Activated CD4-positive, CD25-positive, alpha-beta regulatory T cell treated with anti-CD3 and anti-CD28 coated beads, Interleukin-2, amount 50 U/mL, for 16 hours (primary cell): ENCODE data around the gene E2F7.

Experiments used
- DNase-seq: peaks from one replicate; pipeline ENCODE4 v3.0.0-alpha.2; 2020; ENCODE audit warnings: low read depth, low spot score

The E2F7 gene

DNA sequence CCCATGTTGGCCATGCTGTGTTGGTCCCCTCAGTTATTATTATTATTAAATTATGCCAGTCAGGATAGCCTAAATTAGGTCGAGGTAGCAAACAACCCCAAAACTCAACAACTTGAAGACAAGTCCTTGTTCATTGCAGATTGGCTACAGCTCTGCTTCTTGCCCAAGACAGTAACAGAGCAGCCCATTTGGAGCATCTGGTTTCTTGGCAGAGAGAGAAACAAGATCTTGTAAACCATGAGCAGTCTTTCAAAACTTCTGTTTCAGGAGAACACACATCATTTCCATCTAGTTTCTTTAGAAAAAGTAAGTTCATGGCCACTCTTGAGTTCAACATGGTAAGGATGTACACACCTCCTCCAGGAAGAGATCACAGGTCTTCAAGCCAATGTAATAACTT, 52.3 kb downstream of the E2F7 start:
- DNase-seq = no peak

DNA sequence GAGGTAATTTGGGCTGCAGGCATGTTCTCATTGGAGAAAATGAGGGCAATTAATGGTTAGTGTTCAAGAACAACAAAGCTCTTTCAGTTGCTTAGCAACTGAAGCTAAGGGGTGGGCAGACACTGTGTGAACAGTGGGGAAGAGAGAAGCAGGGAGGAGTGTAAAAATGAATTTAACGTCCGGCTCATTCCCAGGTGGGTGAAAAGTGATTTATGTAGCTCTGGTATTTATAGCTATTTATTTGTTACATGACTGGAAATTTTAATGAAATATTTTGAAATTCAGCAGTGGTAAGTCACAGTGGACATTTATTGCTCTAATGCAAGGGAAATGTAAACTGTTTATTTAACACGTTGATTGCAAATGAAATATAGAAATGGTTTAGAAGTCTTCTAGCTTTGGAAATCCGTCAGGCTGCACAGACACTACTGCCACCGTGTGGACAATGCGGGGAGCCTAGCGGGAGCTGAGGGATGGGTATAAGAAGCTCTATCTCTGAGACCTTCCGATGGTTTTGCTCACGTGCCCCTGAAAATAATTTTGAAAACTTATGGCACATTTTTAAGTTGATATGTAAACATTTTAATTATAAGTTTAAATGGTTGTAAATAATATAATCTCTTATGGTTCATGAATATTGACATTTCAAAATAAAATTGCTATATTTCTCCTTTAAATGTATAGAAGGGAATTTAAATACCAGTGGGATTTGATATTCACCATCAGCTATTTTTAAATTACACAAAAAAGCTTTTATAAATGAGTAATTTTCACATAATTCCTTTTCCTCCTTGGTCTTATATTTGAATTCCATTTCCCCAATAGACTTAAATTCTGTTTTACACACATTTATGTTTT, 54.4 kb downstream of the E2F7 start:
- peak; percentile 30 for DNase-seq

DNA sequence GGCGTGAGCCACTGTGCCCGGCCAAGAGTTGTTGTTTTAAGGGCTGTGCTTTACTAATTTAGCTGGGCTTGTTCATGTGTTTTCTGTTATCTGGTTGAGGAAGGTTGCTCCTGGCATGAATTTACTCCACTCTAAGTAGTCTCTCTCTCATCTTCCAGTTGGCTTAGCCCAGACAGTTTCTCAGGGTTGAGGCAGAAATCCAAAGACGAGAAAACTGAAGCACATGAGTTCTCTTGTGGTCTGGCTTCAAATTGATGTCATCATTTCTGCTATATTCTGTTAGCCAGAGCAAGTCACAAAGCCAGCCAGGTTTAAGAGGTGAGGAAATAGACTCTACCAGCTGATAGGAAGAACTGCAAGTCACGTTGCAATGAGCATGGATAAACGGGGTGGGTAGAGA, 57.9 kb downstream of the E2F7 start:
- DNase-seq = no peak

DNA sequence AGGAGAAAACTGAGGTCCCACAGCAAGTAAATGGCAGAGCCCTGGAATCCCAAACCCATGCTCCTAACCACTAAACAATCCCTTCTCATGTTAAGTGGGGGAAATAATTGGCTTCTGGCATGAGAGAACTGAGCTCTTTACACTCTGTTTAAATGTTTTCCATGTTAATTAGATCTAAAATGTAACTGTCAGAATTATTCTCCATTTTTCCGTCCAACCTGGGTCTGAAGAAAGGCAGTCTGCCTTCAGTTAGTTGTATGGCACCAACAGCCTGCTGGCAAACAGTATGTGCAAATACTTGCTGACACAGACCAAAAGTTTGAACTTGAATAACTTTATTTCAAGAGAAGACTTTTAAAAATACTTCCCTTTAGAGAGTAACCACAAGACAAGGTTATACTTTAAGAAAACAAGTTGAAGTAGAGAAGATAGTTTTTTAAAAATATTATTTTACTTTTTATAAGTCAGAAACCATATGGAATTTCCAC, 59.7 kb downstream of the E2F7 start:
- DNase-seq = no peak

DNA sequence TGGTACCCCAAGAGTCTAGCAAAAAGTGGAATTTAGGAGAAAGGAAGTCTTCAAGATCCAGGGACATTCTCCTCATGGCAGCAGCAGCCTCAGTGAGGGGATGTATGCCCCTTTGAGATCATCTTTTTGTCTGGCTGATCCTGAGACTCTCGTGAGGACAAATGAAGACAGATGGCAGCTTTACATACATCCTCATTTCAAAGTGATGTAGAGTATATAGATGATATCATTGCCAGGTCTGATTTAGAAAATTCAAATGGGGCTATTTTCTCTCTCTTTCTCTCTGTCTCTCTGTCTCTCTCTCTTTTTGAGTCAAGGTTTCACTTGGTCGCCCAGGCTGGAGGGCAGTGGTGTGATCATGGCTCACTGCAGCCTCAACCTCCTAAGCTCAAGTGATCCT, 61.5 kb downstream of the E2F7 start:
- DNase-seq = no peak

DNA sequence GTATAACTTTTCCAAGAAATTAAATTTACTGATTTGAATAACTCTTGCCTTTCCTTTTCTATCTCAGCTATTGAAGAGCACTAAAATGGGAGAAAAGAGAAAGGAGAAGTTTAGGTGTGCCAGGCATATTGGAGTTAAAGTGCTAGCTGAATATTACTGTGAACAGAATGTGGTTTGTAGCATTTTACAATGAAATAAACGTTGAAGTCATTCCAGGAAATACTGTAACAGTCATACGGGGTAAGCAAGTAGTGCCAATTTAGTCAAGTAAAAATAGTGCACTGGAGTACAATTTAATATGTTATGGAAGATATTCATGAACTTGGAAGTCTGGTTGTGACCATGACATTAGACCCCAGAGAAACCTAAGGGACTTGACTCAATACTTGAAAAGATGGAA, 62.1 kb downstream of the E2F7 start:
- no peak for DNase-seq

DNA sequence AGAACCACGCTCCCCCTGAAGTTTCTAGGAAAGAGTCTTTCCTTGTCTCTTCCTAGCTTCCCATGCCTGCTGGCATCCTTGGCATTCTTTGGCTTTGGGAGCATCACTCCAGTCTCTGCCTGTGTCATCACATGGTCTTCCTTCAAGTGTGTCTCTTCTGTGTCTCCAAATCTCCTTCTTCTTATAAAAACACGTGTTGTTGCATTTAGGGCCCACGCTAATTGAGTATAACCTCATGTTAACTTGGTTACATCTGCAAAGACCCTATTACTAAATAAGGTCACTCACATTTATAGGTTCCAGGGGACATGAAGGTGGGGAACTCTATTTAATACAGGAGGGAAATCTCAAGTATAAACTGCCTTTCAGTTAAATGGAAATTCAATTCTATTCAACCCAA, 63.0 kb downstream of the E2F7 start:
- no peak for DNase-seq

DNA sequence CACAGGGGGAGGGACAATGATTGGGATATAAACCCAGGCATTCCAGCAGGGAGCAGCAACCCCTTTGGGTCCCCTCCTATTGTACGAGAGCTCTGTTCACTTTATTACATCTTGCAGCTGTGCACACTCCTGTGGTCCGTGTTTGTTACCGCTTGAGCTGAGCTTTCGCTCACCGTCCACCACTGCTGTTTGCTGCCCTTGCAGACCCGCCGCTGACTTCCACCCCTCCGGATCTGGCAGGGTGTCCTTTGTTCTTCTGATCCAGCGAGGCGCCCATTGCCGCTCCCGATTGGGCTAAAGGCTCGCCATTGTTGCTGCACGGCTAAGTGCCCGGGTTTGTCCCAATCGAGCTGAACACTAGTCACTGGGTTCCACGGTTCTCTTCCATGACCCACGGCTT, 64.1 kb downstream of the E2F7 start:
- DNase-seq = no peak

DNA sequence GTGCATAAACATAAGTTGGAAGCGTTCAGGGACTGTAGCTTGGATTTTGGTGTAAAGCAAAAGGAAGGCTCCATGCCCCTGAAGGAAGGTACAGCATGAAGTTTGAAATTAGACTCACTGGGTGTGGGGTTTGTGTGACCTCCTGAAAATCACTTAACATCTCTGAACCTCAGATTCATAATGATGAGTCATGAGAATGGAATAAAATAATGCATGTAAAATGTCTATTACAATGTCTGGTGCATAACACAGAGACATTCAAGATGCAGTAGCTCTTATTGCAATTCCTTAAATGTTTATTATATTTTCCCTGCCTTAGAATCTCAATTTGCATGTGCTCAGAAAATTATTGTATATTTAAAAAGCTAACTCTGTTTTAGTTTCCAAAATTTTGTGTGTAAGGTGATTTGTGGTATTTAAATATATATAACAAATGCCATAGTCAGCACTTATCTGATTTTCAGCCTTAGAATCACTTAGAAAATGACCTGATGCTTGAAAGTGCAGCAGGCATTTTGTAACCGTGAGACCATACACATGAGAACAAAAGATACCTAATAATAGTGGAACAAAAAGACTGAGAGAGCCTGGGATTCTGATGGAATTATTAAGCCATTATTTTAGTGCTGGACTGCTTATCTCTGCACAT, 66.3 kb downstream of the E2F7 start:
- DNase-seq = no peak

DNA sequence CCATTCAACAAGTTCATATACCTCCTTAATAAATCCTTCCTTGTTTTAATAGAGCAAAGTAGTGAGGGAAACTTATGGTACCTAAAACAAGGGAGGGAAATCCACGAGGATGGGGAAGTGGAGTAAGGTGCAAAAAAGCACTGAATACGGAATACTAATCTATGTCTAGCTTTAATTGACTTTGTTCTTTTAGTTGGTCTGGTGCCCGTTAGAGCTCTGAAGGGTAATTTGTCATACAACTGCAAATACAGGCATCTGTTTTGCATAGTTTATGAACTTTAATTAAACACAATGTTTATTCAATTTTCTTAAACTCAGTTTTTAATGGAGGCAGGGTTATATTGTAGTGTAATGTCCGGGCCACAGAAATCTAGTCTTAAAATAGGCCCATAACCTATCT, 67.0 kb downstream of the E2F7 start:
- DNase-seq = no peak

DNA sequence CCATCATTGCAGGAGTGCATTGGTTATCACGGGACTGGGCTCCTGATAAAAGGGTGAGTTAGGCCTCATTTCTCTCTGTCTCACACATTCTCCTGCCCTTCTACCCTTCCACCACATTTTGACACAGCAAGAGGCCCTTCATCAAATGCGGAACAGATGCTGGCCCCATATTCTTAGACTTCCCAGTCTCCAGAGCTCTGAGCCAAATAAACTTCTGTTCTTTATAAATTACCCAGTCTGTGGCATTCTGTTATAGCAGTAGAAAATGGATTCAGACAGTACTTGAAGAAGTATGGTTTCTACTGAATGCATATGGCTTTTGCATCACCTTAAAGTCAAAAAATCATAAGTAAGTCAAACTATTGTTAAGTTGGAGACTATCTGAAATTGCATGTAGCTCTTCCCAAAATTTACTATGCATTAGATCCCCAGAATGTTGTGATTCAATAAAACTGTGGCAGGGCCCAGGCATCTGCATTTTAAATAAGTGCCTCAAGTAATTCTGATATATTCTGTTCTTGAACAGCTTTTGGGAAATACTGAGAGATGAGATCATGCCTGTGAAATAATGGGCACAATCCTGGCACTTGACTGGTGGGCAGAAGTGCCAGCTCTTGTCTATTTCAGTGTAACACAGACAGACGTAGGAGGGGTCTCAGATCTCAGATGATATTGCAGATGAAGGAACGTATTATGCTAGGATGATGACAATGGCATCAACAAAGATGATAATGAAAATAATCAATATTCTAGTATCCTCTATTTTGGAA, 68.2 kb downstream of the E2F7 start:
- no peak for DNase-seq

DNA sequence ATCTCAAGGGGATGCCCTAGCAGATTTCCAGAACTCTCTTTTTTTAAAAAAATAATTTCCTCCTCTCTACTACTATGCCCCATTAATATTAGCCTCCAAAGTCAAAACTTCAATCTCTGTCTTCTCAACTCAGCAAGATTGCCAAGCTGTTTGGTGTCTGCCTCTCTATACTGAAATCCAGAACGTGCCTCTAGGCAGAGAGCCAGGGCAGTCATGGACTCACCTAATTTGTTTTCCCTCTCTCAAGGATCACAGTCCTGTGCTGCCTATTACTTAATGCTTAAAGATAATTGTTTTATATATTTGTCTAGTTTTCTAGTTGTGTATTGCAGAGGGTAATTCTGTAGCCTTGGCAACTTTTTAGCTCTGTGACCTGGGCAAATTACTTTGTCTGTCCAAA, 74.7 kb downstream of the E2F7 start:
- DNase-seq = no peak

DNA sequence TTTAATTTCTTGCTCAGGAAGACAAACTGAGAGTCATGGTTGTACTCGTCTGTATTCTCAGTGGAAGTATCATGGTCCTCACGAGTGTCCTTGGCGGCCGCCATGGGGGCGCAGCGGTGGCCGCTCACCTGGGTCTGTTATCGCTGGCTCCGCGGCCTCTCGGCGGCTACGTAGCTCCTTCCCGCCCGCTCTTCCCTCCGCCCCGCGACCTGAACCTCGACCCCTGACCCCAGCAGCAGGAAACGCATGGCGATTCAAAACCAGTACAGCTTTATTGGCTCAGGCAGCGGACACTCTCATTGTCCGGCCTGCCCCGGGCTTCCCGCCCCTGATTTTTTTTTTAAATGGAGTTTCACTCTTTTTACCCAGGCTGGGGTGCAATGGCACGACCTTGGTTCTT, 80.8 kb downstream of the E2F7 start:
- no peak for DNase-seq

DNA sequence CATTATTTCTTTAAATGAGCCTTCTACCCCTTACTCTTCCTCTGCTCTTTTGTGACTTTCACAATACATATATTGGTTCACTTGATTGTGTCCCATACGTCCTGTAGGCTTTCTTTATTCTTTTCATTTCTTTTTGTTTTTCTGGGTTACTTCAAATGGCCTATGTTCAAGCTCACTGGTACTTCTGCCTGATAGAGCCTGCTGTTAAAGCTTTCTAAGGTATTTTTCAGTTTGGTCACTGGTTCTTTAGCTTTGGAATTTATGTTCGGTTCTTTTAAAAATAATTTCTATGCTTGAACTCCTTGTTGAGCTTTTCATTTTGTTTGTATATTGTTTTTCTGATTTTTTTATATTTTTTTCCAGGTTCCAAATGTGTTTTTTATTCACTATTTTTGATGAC, 81.9 kb downstream of the E2F7 start:
- no peak for DNase-seq

DNA sequence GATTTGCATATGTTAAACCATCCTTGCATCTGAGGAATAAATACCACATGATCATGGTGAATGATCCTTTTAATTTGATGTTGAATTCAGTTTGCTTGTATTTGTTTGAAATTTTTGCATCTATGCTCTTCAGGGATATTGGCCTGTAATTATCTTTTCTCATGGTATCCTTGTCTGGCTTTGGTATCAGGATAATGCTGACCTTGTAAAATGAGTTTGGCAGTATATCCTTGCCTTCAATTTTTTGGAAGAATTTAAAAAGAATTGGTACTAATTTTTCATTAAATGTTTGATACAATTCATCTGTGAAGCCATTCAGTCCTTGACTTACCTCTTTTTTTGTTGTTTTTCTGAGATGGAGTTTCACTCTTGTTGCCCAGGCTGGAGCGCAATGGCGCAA, 85.2 kb downstream of the E2F7 start:
- DNase-seq = no peak

DNA sequence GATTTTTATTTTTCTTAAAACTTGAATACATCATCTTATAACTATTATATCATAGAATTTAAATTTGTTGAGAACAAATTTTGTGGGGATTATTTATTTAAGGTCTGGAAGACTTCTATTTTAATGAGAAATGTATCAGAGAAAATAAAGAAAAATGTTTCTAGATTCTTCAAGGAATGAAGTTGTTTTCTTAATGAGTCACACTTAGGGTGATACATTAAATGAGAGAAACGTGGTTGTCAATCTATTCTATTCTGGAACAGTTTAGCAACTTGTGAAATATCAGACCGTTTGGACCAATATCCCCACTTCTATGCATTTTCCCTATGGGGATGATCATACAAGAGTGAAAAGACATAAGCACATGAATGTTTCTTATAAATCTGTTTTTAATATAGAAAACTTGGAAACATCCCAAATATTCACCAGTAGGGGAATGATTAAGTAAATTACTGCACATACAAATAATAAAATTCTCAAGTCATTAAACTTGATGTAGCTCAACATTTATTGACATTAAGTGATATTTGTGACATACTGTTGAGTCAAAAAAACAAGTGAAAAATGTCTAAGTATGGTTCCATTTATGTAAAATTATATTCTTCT, 88.5 kb downstream of the E2F7 start:
- DNase-seq = no peak
